Liver (tissue), 3 donors: ENCODE data around the gene PHF3.

Experiments used
- CTCF ChIP-seq: fragments of 150-350 bp; IDR thresholded peaks from 2 replicates; pipeline ENCODE4 v1.5.1; 2017; ENCODE audit warnings: improper control_type of control experiment, low read depth, low read length; ENCODE audit not compliant: missing input control
- GABPA ChIP-seq, 2 donors: IDR thresholded peaks in 1 of 2; conservative IDR thresholded peaks in 1 of 2; 2 replicates each; pipeline ENCODE4 v1.6.1; 2016; ENCODE audit warnings: antibody characterized with exemption in 2 of 2, mild to moderate bottlenecking in 1 of 2, moderate library complexity in 1 of 2
- HNF4G ChIP-seq: IDR thresholded peaks from 2 replicates; pipeline ENCODE4 v1.6.1; 2016; ENCODE audit warnings: antibody characterized with exemption
- RAD21 ChIP-seq, 2 donors: IDR thresholded peaks; 2 replicates each; pipeline ENCODE4 v1.6.1; 2016; ENCODE audit warnings: antibody characterized with exemption in 2 of 2, mild to moderate bottlenecking in 2 of 2
- SP1 ChIP-seq: IDR thresholded peaks from 2 replicates; pipeline ENCODE4 v1.6.1; 2018; ENCODE audit warnings: antibody characterized with exemption, mild to moderate bottlenecking
- YY1 ChIP-seq: IDR thresholded peaks from 2 replicates; pipeline ENCODE4 v1.6.1; 2016; ENCODE audit warnings: antibody characterized with exemption, mild to moderate bottlenecking
- donor health status: healthy.
- donor health status: healthy.

DNA sequence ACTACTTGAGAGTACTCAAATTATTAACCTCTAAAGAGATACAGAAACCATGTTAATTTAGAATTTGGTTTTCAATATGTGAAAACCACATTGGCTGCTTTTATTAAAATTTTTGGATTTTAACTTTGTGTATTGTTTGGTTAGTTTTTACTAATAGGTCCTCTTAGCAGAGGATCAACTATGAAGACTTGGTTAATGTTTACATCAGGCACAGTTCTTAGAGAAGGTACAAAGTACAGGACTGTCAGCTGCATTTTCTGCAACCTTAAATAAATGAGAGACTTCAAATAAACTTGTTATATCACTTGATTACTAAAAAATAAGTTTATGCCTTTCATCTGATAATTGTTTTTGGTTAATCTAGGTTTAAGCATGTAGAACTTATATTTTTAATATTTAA lies 89.1 kb downstream of the PHF3 start:
- TF ChIP-seq CTCF (no peak), GABPA (IDR thresholded peaks at IDR 0.05 in 1 of 2, conservative IDR thresholded peaks at IDR 0.05 in 1 of 2) (no peak), SP1 (peak; percentile 48), HNF4G (peak; percentile 70), YY1 (no peak), RAD21 (IDR thresholded peaks at IDR 0.05) (peak in 1 of 2 donors; percentile 30)
